ENCODE results near the gene ANKRD33B.

GRCh38 chr5:10706326-10706725 is 142.5 kb downstream of the ANKRD33B start:
- TF ChIP-seq CTCF (optimal IDR thresholded peaks at IDR 0.05 in 1 of 3, IDR thresholded peaks at IDR 0.05 in 1 of 3, conservative IDR thresholded peaks at IDR 0.05 in 1 of 3; ENCODE audit: extremely low read depth in 1 of 3, insufficient read depth in 2 of 3, low read length in 3 of 3) (no peak), EZH2 (IDR thresholded peaks at IDR 0.05; ENCODE audit: low read length) (no peak)

Measured in keratinocyte (primary cell).